ENCODE measurements around the gene VDR. TPM values are rescaled to one million over a fixed set of nuclear protein-coding genes. Genes with fewer than 3 reads are reported as not detected.
A peak's percentile ranks its signal among the peaks of the same experiment; 100 is the strongest.

The VDR gene
- total RNA-seq, 4 donors from 2014 or later, result 62.3 to 191 (median 117) TPM

GRCh38 chr12:47824635-47825034 lies 80.2 kb downstream of the VDR start:
- WGBS, 2 donors (ENCODE audit: low coverage in 1 of 2), result 70 to 80% methylated on average over 3 of the region's 3 CpGs
- Histone ChIP-seq H3K27ac (peak overlapping the region; percentile 49 to 96 (median 94)), H3K9me3 (no peaks in the 10 kb centered on the region)

GRCh38 chr12:47824198-47824597 lies 80.6 kb downstream of the VDR start:
- intact Hi-C loops (cut with DNase I; ENCODE audit: low total_unique reads), result no loop called here
- in situ Hi-C loops (cut with MboI; ENCODE audit: low pct_ligation_motif_present in 1 of 4, low pct_unique_long_range_greater_than_20kb in 1 of 4, low sequenced_read_pairs in 3 of 4), result no loop called here
- Histone ChIP-seq H3K4me1 (peaks cover 43 to 72% (median 47%) of the 10 kb centered on the region in 4 donors), H3K36me3 (no peaks in the 10 kb centered on the region), H3K9me3 (no peaks in the 10 kb centered on the region), H3K27me3 (no peaks in the 10 kb centered on the region), H3K27ac (peak overlapping the region; percentile 49 to 96 (median 94)), H3K4me3 (no peak overlapping the region)
- no peak for DNase-seq
- WGBS, 2 donors (ENCODE audit: low coverage in 1 of 2), result 88% methylated on average over 2 of the region's 2 CpGs; no CpG with 5 or more reads in 1 of the 2 donors
- no peak for TF ChIP-seq POLR2A (IDR thresholded peaks at IDR 0.05)
- no peak for TF ChIP-seq EP300 (IDR thresholded peaks at IDR 0.05; ENCODE audit: low read depth)
- no peak for TF ChIP-seq CTCF (IDR thresholded peaks at IDR 0.05)
- no peak for TF ChIP-seq POLR2AphosphoS5 (IDR thresholded peaks at IDR 0.05)

More at GRCh38 chr12:47824635-47825034, 80.2 kb downstream of the VDR start:
- no peak for DNase-seq
- H3K27me3 ChIP-seq, result no peaks in the 10 kb centered on the region
- H3K4me1 ChIP-seq, result peaks cover 48 to 76% (median 51%) of the 10 kb centered on the region in 4 donors
- TF ChIP-seq CTCF (IDR thresholded peaks at IDR 0.05), result no peak
- TF ChIP-seq POLR2AphosphoS5 (IDR thresholded peaks at IDR 0.05), result no peak
- no peak for TF ChIP-seq POLR2A (IDR thresholded peaks at IDR 0.05)
- TF ChIP-seq EP300 (IDR thresholded peaks at IDR 0.05; ENCODE audit: low read depth), result no peak
- H3K4me3 ChIP-seq, result no peak overlapping the region
- H3K36me3 ChIP-seq, result no peaks in the 10 kb centered on the region
- intact Hi-C loops (cut with DNase I; ENCODE audit: low total_unique reads) (no loop called here), in situ Hi-C loops (cut with MboI; ENCODE audit: low pct_ligation_motif_present in 1 of 4, low pct_unique_long_range_greater_than_20kb in 1 of 4, low sequenced_read_pairs in 3 of 4) (loop anchor here in 2 of 4 donors (25.0 kb wide), 1 partner anchor 87 kb away; the partner anchor contains the start of gene ENDOU (in 2 of the 2))

GRCh38 chr12:47823422-47824086 lies 81.2 kb downstream of the VDR start:
- Histone ChIP-seq H3K4me1 (peaks cover 39 to 65% (median 43%) of the 10 kb centered on the region in 4 donors), H3K9me3 (no peaks in the 10 kb centered on the region), H3K27me3 (no peaks in the 10 kb centered on the region), H3K27ac (peak overlapping the region; percentile 93 to 97 (median 96)), H3K36me3 (no peaks in the 10 kb centered on the region), H3K4me3 (no peak overlapping the region)
- TF ChIP-seq CTCF (IDR thresholded peaks at IDR 0.05), result no peak
- TF ChIP-seq POLR2A (IDR thresholded peaks at IDR 0.05), result no peak
- no peak for TF ChIP-seq EP300 (IDR thresholded peaks at IDR 0.05; ENCODE audit: low read depth)
- TF ChIP-seq POLR2AphosphoS5 (IDR thresholded peaks at IDR 0.05), result no peak
- in situ Hi-C loops (cut with MboI; ENCODE audit: low pct_ligation_motif_present in 1 of 4, low pct_unique_long_range_greater_than_20kb in 1 of 4, low sequenced_read_pairs in 3 of 4), result no loop called here
- intact Hi-C loops (cut with DNase I; ENCODE audit: low total_unique reads), result no loop called here
- DNase-seq, result no peak
- WGBS, 2 donors (ENCODE audit: low coverage in 1 of 2), result 94 to 98% methylated on average over 5 of the region's 5 CpGs

- DNase-seq, result no peak
- peak overlapping the region; percentile 93 to 97 (median 96) for H3K27ac ChIP-seq
- H3K4me3 ChIP-seq, result no peak overlapping the region
- no peak for TF ChIP-seq POLR2AphosphoS5 (IDR thresholded peaks at IDR 0.05)
- TF ChIP-seq POLR2A (IDR thresholded peaks at IDR 0.05), result no peak
- no peak for TF ChIP-seq CTCF (IDR thresholded peaks at IDR 0.05)
- TF ChIP-seq EP300 (IDR thresholded peaks at IDR 0.05; ENCODE audit: low read depth), result no peak
- intact Hi-C loops (cut with DNase I; ENCODE audit: low total_unique reads), result no loop called here
- no peaks in the 10 kb centered on the region for H3K9me3 ChIP-seq
- 84 to 90% methylated on average over 3 of the region's 3 CpGs for WGBS, 2 donors (ENCODE audit: low coverage in 1 of 2)
- in situ Hi-C loops (cut with MboI; ENCODE audit: low pct_ligation_motif_present in 1 of 4, low pct_unique_long_range_greater_than_20kb in 1 of 4, low sequenced_read_pairs in 3 of 4), result no loop called here
- peaks cover 37 to 64% (median 44%) of the 10 kb centered on the region in 4 donors for H3K4me1 ChIP-seq
- H3K36me3 ChIP-seq, result no peaks in the 10 kb centered on the region
- H3K27me3 ChIP-seq, result no peaks in the 10 kb centered on the region
Measured at GRCh38 chr12:47822863-47823262, 81.9 kb downstream of the VDR start.

All from transverse colon (tissue), 4 donors.